ENCODE results near the gene FCN3. TPM values are rescaled to one million over a fixed set of nuclear protein-coding genes. Genes with fewer than 3 reads are reported as not detected.

Gene FCN3
- total RNA-seq, 4 donors from 2014 or later: 3.0 to 4.7 (median 4.3) TPM

DNA sequence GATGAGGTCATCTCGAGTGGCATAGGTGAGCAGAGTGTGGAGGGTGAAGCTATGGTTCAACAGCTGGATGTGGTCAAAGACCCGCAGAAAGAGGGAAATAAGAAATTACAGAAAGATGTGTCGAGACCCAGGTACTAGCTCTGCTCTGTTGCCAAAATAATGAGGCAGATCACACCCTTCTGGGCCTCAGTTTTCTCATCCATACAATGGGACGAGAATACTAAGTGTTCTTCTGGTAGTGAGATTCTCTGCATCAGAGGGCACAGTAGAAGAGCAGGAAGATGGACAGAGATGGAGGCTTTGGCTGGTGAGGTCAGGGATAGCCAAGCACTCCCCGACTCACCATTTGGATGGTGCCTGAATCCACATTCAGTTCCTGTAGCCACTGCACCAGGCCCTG, 18.9 kb downstream of the FCN3 start:
- Histone ChIP-seq H3K27me3 (no peaks in the 10 kb centered on the region), H3K4me3 (no peak overlapping the region), H3K27ac (peak overlapping the region in 1 of 4 donors; percentile 81), H3K36me3 (peaks cover 48 to 94% (median 49%) of the 10 kb centered on the region in 3 donors), H3K9me3 (no peaks in the 10 kb centered on the region), H3K4me1 (peaks cover 22 to 62% (median 24%) of the 10 kb centered on the region in 3 donors)
- 85 to 91% methylated on average over 4 to 5 of the region's 5 CpGs for WGBS, 2 donors
- TF ChIP-seq, protein P1, sequence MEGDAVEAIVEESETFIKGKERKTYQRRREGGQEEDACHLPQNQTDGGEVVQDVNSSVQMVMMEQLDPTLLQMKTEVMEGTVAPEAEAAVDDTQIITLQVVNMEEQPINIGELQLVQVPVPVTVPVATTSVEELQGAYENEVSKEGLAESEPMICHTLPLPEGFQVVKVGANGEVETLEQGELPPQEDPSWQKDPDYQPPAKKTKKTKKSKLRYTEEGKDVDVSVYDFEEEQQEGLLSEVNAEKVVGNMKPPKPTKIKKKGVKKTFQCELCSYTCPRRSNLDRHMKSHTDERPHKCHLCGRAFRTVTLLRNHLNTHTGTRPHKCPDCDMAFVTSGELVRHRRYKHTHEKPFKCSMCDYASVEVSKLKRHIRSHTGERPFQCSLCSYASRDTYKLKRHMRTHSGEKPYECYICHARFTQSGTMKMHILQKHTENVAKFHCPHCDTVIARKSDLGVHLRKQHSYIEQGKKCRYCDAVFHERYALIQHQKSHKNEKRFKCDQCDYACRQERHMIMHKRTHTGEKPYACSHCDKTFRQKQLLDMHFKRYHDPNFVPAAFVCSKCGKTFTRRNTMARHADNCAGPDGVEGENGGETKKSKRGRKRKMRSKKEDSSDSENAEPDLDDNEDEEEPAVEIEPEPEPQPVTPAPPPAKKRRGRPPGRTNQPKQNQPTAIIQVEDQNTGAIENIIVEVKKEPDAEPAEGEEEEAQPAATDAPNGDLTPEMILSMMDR (IDR thresholded peaks at IDR 0.05): no peak
- TF ChIP-seq POLR2A (IDR thresholded peaks at IDR 0.05): no peak
- intact Hi-C loops (cut with DNase I): loop anchor here (5.0 kb wide), 1 partner anchor 37 kb away; the partner anchor contains the start of gene GPR3
- DNase-seq: no peak

GRCh38 chr1:27353629-27354028, 21.0 kb downstream of the FCN3 start:
- Histone ChIP-seq H3K4me1 (peaks cover 40 to 62% (median 45%) of the 10 kb centered on the region in 3 donors), H3K9me3 (no peaks in the 10 kb centered on the region), H3K4me3 (no peak overlapping the region), H3K27ac (no peak overlapping the region), H3K36me3 (peaks cover 34 to 82% (median 37%) of the 10 kb centered on the region in 3 donors), H3K27me3 (peaks cover 0 to 5% (median 0%) of the 10 kb centered on the region in 4 donors)
- TF ChIP-seq POLR2A (IDR thresholded peaks at IDR 0.05): no peak
- TF ChIP-seq, protein P1 (IDR thresholded peaks at IDR 0.05): no peak
- DNase-seq: no peak
- WGBS, 2 donors: 75% methylated on average over 2 of the region's 3 CpGs; no CpG with 5 or more reads in 1 of the 2 donors
- intact Hi-C loops (cut with DNase I): no loop called here

- DNase-seq: no peak
- peaks cover 0 to 5% (median 0%) of the 10 kb centered on the region in 4 donors for H3K27me3 ChIP-seq
- H3K9me3 ChIP-seq: no peaks in the 10 kb centered on the region
- WGBS, 2 donors: 60 to 70% methylated on average over 1 to 8 of the region's 13 CpGs
- H3K4me3 ChIP-seq: no peak overlapping the region
- H3K36me3 ChIP-seq: peaks cover 30 to 77% (median 33%) of the 10 kb centered on the region in 3 donors
- H3K27ac ChIP-seq: no peak overlapping the region
- intact Hi-C loops (cut with DNase I): no loop called here
- H3K4me1 ChIP-seq: peaks cover 43 to 62% (median 44%) of the 10 kb centered on the region in 3 donors
- no peak for TF ChIP-seq POLR2A (IDR thresholded peaks at IDR 0.05)
- TF ChIP-seq, protein P1 (IDR thresholded peaks at IDR 0.05): no peak
Observed at GRCh38 chr1:27353166-27353565, 21.5 kb downstream of the FCN3 start.

DNA sequence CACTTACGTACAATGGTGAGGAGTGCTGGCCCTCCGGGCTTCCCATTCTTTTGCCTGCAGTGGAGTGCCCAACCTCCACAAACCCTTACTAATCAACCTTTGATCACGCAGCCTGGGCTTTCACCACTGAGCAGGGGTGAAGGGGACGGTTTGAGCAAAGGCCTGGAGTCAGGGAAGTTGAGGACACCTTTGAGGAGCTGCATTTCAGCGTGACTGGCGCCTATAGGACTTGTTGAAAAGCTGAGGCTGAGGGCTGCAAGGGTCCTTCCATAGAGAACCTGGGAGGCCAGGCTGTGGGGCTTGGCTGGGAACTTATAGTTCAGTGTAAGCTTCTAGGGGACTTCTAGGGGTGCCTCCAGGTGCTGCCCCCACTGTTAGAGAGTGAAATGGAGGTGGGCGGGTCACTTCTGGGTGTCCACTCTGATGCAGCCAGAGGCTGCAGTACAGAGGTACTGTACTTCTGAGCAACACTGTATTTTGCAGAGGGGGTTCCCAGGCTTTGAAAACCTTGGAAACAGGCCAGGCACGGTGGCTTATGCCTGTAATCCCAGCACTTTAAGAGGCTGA, 23.0 kb downstream of the FCN3 start:
- H3K27ac ChIP-seq: peak overlapping the region; percentile 52 to 98 (median 63)
- intact Hi-C loops (cut with DNase I): no loop called here
- H3K27me3 ChIP-seq: peaks cover 0 to 5% (median 0%) of the 10 kb centered on the region in 4 donors
- peaks cover 18 to 65% (median 20%) of the 10 kb centered on the region in 3 donors for H3K36me3 ChIP-seq
- H3K9me3 ChIP-seq: no peaks in the 10 kb centered on the region
- peaks cover 28 to 62% (median 36%) of the 10 kb centered on the region in 3 donors for H3K4me1 ChIP-seq
- DNase-seq: no peak
- no peak for TF ChIP-seq POLR2A (IDR thresholded peaks at IDR 0.05)
- TF ChIP-seq, protein P1 (IDR thresholded peaks at IDR 0.05): no peak
- H3K4me3 ChIP-seq: peak overlapping the region in 1 of 4 donors; percentile 27
- 63 to 100% methylated on average over 1 to 5 of the region's 8 CpGs for WGBS, 2 donors
